Measurements from ENCODE around the gene PRDX6.
"Not testable (repeated sequence)": the region's sequence is repeated elsewhere in the genome, so short reads cannot be mapped to it uniquely, and the experiment has no call there.

PRDX6 gene

GRCh38 chr1:173514503-173514902, 37.4 kb downstream of the PRDX6 start:
- not testable (repeated sequence) for H3K27me3 ChIP-seq (ENCODE audit: control insufficient read depth, insufficient read depth, low read length); H3K4me1 ChIP-seq (ENCODE audit: control insufficient read depth, insufficient read depth, low read length); H3K9ac ChIP-seq (ENCODE audit: low read depth, low read length); H3K9me3 ChIP-seq (ENCODE audit: control insufficient read depth, insufficient read depth, low read length); H3K4me3 ChIP-seq (ENCODE audit: low read depth, low read length); H3K27ac ChIP-seq (ENCODE audit: low read depth, low read length); H3K36me3 ChIP-seq (ENCODE audit: control insufficient read depth, insufficient read depth, low read length)

DNA sequence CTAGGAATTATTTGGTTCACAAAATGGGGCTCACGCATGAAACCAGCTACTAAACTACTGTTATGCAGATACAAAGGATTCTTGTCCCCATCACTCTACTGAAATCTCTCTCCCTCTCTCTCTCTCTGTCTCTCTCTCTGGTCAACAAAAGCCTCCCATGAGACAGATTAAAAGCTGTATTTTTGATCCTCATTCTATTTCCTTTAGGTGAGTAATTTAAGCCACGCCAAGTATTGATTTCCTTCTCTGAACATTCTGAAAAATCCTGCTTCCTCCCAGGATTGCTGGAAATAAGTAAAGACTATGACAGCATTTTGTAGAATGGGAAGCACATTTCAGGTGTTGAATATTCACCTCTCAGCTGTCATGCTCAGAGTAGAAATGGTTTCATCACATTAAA, 43.7 kb downstream of the PRDX6 start:
- no peaks in the 10 kb centered on the region for H3K9me3 ChIP-seq (ENCODE audit: control insufficient read depth, insufficient read depth, low read length)
- H3K4me1 ChIP-seq (ENCODE audit: control insufficient read depth, insufficient read depth, low read length), result peaks cover 10% of the 10 kb centered on the region
- H3K4me3 ChIP-seq (ENCODE audit: low read depth, low read length), result no peak overlapping the region
- H3K36me3 ChIP-seq (ENCODE audit: control insufficient read depth, insufficient read depth, low read length), result no peaks in the 10 kb centered on the region
- H3K27me3 ChIP-seq (ENCODE audit: control insufficient read depth, insufficient read depth, low read length), result no peaks in the 10 kb centered on the region
- no peak overlapping the region for H3K9ac ChIP-seq (ENCODE audit: low read depth, low read length)
- no peak overlapping the region for H3K27ac ChIP-seq (ENCODE audit: low read depth, low read length)

- Histone ChIP-seq H3K9ac (ENCODE audit: low read depth, low read length) (no peak overlapping the region), H3K9me3 (ENCODE audit: control insufficient read depth, insufficient read depth, low read length) (no peaks in the 10 kb centered on the region), H3K4me1 (ENCODE audit: control insufficient read depth, insufficient read depth, low read length) (peaks cover 20% of the 10 kb centered on the region), H3K36me3 (ENCODE audit: control insufficient read depth, insufficient read depth, low read length) (no peaks in the 10 kb centered on the region), H3K27me3 (ENCODE audit: control insufficient read depth, insufficient read depth, low read length) (no peaks in the 10 kb centered on the region), H3K4me3 (ENCODE audit: low read depth, low read length) (no peak overlapping the region), H3K27ac (ENCODE audit: low read depth, low read length) (no peak overlapping the region)
Measured at GRCh38 chr1:173523329-173523728, 46.2 kb downstream of the PRDX6 start.

GRCh38 chr1:173525926-173526325, 48.8 kb downstream of the PRDX6 start:
- H3K27me3 ChIP-seq (ENCODE audit: control insufficient read depth, insufficient read depth, low read length), result no peaks in the 10 kb centered on the region
- H3K9me3 ChIP-seq (ENCODE audit: control insufficient read depth, insufficient read depth, low read length), result no peaks in the 10 kb centered on the region
- H3K9ac ChIP-seq (ENCODE audit: low read depth, low read length), result no peak overlapping the region

GRCh38 chr1:173527151-173527826, 50.2 kb downstream of the PRDX6 start:
- Histone ChIP-seq H3K4me1 (ENCODE audit: control insufficient read depth, insufficient read depth, low read length) (peaks cover 39% of the 10 kb centered on the region), H3K9me3 (ENCODE audit: control insufficient read depth, insufficient read depth, low read length) (no peaks in the 10 kb centered on the region), H3K27me3 (ENCODE audit: control insufficient read depth, insufficient read depth, low read length) (no peaks in the 10 kb centered on the region), H3K36me3 (ENCODE audit: control insufficient read depth, insufficient read depth, low read length) (no peaks in the 10 kb centered on the region), H3K27ac (ENCODE audit: low read depth, low read length) (no peak overlapping the region), H3K9ac (ENCODE audit: low read depth, low read length) (no peak overlapping the region), H3K4me3 (ENCODE audit: low read depth, low read length) (no peak overlapping the region)

More at GRCh38 chr1:173525926-173526325, 48.8 kb downstream of the PRDX6 start:
- H3K4me1 ChIP-seq (ENCODE audit: control insufficient read depth, insufficient read depth, low read length), result peaks cover 29% of the 10 kb centered on the region
- H3K27ac ChIP-seq (ENCODE audit: low read depth, low read length), result no peak overlapping the region
- no peak overlapping the region for H3K4me3 ChIP-seq (ENCODE audit: low read depth, low read length)
- no peaks in the 10 kb centered on the region for H3K36me3 ChIP-seq (ENCODE audit: control insufficient read depth, insufficient read depth, low read length)

DNA sequence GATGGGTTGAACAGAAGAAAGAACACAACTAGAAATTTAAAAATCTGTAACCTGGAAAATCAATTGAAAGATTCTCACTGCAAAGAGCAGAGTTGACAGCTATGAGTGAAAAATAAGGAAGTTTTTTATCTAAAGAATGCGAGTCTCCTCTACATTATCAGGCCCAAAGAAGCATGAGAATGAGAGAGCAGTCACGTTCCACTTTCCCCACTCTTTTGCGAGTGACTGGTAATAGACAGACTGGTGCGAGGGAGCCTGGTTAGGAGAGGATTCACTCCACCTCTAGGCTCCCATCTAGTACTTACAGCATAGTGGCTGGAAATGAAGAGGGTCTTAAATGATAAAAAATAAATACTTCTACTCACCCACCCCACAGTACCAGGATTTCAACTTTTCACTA, 52.0 kb downstream of the PRDX6 start:
- Histone ChIP-seq H3K27me3 (ENCODE audit: control insufficient read depth, insufficient read depth, low read length) (no peaks in the 10 kb centered on the region), H3K9ac (ENCODE audit: low read depth, low read length) (no peak overlapping the region), H3K27ac (ENCODE audit: low read depth, low read length) (no peak overlapping the region), H3K9me3 (ENCODE audit: control insufficient read depth, insufficient read depth, low read length) (no peaks in the 10 kb centered on the region), H3K36me3 (ENCODE audit: control insufficient read depth, insufficient read depth, low read length) (no peaks in the 10 kb centered on the region), H3K4me3 (ENCODE audit: low read depth, low read length) (no peak overlapping the region), H3K4me1 (ENCODE audit: control insufficient read depth, insufficient read depth, low read length) (peaks cover 39% of the 10 kb centered on the region)

GRCh38 chr1:173530795-173531693, 53.9 kb downstream of the PRDX6 start:
- Histone ChIP-seq H3K27ac (ENCODE audit: low read depth, low read length) (peak overlapping the region; percentile 5), H3K4me1 (ENCODE audit: control insufficient read depth, insufficient read depth, low read length) (peaks cover 39% of the 10 kb centered on the region), H3K9ac (ENCODE audit: low read depth, low read length) (no peak overlapping the region)

GRCh38 chr1:173532237-173532636, 55.1 kb downstream of the PRDX6 start:
- Histone ChIP-seq H3K27me3 (ENCODE audit: control insufficient read depth, insufficient read depth, low read length) (no peaks in the 10 kb centered on the region), H3K9ac (ENCODE audit: low read depth, low read length) (no peak overlapping the region), H3K36me3 (ENCODE audit: control insufficient read depth, insufficient read depth, low read length) (no peaks in the 10 kb centered on the region), H3K27ac (ENCODE audit: low read depth, low read length) (no peak overlapping the region), H3K9me3 (ENCODE audit: control insufficient read depth, insufficient read depth, low read length) (no peaks in the 10 kb centered on the region), H3K4me3 (ENCODE audit: low read depth, low read length) (no peak overlapping the region), H3K4me1 (ENCODE audit: control insufficient read depth, insufficient read depth, low read length) (peaks cover 39% of the 10 kb centered on the region)

More at GRCh38 chr1:173530795-173531693, 53.9 kb downstream of the PRDX6 start:
- H3K4me3 ChIP-seq (ENCODE audit: low read depth, low read length), result no peak overlapping the region
- no peaks in the 10 kb centered on the region for H3K27me3 ChIP-seq (ENCODE audit: control insufficient read depth, insufficient read depth, low read length)
- no peaks in the 10 kb centered on the region for H3K36me3 ChIP-seq (ENCODE audit: control insufficient read depth, insufficient read depth, low read length)
- H3K9me3 ChIP-seq (ENCODE audit: control insufficient read depth, insufficient read depth, low read length), result no peaks in the 10 kb centered on the region

- H3K4me1 ChIP-seq (ENCODE audit: control insufficient read depth, insufficient read depth, low read length), result peaks cover 8% of the 10 kb centered on the region
- H3K9ac ChIP-seq (ENCODE audit: low read depth, low read length), result no peak overlapping the region
- no peak overlapping the region for H3K4me3 ChIP-seq (ENCODE audit: low read depth, low read length)
- H3K27me3 ChIP-seq (ENCODE audit: control insufficient read depth, insufficient read depth, low read length), result no peaks in the 10 kb centered on the region
- no peaks in the 10 kb centered on the region for H3K36me3 ChIP-seq (ENCODE audit: control insufficient read depth, insufficient read depth, low read length)
- H3K27ac ChIP-seq (ENCODE audit: low read depth, low read length), result no peak overlapping the region
- no peaks in the 10 kb centered on the region for H3K9me3 ChIP-seq (ENCODE audit: control insufficient read depth, insufficient read depth, low read length)
Measured at GRCh38 chr1:173536223-173536622, 59.1 kb downstream of the PRDX6 start.

Data from HUES48 (cell line).